NOMO-1 treated with dmso at 0.1 percent for 144 hours (cell line): ENCODE measurements around the gene PRR4.

Experiments
- DNase-seq: peaks from one replicate; lab custom pipeline; 2025; ENCODE audit not compliant: unreplicated experiment; lab: John Stamatoyannopoulos, UW

The PRR4 gene, protein sequence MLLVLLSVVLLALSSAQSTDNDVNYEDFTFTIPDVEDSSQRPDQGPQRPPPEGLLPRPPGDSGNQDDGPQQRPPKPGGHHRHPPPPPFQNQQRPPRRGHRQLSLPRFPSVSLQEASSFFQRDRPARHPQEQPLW

DNA sequence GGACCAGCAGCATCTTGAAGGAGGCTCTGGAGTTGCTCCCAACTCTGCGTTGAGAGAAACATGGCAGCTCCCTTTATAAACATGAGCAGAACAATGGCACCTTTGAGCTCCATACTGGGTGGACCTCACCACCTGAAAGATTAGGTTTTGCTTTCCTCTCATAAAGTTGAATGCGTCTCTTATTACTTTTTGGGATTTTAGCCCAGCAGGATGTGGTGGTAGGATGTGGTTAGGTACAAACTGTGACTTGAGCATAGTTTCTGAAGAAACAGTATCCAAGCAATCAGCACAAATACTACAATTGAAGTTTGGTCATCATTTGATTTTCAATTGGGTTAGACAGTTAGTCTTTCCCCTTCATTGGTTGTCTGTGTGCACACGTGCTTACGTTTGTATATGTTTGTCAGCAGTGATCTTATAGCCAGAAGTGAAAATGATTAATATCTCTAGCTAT, at the start of gene PRR4:
Gene PRR4 (minus strand): TSS at position 51 of the 454 bp plus-strand sequence. CDS start 38 bp downstream, at position 13.
- DNase-seq: no peak

DNA sequence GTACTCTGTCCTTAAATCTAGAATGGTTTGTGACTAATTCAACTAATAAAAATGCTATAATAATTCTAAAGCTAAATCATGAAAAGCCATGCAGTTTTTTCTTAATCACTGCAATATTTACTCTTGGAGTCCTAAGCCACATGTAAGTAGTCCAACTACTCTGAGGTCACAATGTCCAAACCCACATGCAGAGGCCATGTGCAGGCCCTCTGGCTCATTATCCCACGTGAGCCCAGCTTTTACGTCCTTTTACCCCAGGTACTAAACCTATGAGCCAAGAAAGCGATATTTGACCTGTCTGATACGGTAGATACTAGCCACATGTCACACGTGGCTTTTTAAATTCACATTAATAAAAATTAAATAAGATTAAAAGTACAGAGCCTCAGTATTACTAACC, 47.6 kb upstream of the PRR4 start:
- DNase-seq: no peak

DNA sequence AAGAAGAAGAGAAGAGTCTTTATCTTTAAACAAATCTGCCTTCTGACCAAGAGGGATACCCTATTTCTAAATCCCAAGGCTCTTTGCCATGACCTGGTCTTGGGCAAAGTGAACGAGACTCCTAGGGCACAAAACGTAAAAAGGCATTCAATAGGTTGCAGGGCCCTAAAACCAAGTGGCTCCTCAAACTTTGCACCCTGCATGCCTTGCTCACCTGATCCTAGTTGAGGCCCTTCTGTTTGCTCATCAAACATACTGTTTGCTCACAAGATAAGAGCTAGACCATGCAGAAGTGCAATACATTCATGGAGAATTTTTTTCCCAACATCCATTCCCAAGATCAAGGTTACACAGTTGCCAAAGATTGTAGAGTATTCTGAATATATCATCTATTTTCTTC, 42.7 kb upstream of the PRR4 start:
- DNase-seq: no peak

DNA sequence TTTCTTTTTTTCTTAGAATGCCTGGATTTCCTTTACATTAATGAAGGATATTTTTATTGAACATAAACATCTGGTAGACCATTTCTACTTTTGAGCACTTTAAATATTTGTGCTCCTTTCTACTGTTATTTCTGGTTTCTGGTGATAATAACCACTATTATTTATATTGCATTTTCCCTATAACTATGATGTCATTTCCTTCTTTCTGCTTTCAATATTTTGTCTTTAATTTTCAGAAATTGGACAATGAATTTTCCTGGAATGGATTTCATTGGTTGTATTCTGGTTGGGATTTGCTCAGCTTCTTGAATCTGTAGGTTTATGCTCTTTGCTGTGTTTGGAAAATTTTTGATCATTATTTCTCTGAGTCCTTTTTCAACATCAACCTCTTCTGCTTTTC, 40.0 kb upstream of the PRR4 start:
- no peak for DNase-seq

DNA sequence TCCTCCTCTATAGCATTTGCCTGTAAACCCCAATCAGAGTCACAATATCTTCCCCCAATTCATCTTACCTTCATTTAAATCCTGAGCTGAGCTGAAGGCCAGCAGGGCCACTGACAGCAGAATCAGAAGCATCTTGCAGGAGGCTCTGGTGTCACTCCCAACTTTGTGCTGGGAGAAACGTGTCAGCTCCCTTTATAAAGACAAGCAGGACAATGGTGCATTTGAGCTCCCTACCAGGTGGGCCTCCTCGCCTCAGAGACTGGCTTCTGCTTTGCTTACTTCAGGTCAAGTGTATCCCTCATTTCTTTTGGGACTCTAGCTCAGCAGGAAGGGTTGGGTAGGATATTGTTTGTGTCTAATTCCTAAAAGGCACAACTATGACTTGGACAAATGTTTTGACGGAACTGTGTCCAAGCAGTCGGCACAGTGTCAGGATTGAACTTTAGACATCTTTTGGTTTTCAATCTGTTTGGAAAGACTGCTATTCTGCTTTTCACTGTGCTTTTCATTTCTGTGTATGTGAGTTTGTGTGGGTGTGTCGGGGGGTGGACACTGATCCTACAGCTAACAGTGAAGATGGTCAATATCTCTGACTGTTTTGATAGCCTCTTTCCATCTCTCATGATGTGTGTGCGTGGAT, 34.9 kb upstream of the PRR4 start, which contains the start of gene PRH1:
Gene PRH1 (minus strand): TSS at position 170 of the 640 bp plus-strand sequence. CDS start 38 bp downstream, at position 132.
- DNase-seq: no peak

DNA sequence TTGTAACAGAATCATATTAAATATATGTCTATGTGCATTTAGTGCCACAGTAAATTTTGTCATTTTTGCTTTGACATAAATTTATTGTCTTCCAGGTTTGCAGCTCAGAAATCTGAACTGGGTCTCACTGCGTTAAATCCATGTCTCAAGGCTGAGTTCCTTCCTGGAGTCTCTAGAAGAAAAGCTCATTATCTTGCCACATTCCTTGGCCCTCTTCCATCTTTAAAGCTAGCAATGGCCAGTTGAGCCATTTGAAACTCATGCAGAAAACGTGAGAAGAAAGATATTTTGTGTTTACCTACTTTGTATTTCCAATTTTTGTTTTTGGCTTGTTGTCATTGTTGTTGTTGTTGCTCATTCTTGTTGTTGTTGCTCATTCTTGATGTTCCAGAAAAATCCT, 24.1 kb upstream of the PRR4 start:
- no peak for DNase-seq

DNA sequence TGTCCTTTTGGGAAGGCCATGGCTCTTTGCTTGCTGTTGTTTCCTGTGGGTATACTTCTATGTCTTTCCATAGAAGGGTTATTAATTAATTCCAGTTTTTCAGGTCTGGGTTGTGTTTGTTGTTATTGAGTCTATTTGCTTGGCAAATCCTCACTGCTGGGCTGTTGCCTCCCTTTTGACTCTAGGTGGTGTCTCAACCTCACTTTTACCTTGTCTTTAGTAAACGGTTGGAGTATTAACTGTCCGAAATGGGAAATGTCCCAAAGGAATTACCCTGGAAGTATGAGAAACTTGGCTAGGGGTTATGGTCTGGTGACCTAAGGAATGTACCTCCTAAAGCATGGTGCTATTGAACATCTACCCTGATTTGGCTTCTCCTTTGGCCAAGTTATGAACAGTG, 18.1 kb upstream of the PRR4 start:
- DNase-seq: no peak

DNA sequence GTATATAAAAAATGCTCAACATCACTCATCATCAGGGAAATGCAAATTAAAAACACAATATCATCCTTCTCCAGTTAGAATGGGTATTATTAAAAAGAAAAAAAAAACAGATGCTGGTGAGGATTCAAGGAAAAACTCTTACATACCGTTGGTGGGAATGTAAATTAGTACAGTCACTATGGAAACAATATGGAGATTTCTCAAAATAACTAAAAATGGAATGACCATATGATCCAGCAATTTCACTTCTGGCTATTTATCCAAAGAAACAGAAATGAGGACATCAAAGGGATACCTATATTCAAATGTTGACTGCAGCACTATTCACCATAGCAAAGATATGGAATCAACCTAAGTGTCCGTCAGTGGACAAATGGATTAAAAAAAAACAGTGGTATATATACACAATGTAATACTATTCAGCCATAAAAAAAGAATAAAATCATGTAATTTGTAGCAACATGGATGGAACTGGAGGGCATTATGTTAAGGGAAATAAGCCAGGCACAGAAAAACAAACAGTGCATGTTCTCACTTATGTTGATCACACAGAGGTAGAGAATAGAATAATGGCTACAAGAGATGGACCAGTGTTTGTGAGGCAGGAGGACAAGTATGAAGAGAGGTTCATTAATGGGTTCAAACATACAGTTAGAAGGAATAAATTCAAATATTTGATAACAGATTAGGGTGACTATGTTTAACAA, 14.4 kb upstream of the PRR4 start:
- no peak for DNase-seq

DNA sequence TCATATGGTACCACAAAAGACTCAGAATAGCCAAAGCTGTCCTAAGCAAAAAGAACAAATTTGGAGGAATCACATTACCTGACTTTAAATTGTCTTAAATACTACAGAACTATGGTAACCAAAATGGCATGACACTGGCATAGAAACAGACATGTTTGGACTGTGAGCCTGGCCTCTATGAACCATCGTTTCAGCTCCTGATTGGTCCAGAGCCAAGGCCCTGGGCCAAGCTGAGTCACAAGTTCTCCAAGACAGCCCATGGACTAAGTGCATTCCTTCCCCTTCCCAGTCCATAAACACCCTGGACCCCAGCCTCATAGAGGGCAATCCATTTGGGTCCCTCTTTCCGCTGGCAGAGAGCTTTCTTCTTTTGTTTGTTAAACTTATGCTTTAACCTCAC, 12.1 kb upstream of the PRR4 start:
- DNase-seq: no peak

DNA sequence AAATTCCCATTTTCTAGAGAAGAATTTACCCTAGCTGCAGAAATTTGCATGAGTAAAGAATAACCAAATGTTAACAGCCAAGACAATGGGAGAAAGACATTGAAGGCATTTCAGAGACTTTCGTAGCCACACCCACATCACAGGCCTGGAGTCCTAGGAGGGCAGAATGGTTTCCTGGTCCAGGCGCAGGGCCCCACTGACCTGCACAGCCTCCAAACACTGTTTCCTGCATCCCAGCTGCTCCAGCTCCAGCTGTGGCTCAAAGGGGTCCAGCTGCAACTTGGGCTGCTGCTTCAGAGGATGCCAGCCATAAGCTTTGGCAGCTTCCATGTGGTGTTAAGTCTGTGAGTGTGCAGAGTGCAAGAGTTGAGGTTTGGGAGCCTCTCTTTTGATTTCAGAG, 6.5 kb upstream of the PRR4 start:
- DNase-seq: no peak

DNA sequence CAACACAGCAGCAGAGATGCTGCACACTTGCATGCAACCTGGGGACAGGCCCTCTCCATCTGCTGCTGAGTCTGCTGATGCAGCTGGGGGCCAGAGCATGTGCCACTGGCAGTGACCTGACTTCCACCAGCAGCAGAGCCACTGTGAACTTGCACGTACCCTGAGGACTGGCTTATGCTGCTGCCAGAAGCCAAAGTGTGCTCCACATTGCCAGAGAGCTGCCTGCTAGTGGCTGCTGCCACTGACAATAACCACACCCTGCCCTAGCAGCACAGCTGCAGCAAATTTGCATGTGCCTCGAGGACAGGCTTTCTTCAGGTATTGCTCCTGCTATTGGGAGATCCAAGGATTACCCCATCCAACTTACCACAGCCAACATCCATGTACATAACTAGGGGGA, 4.5 kb upstream of the PRR4 start:
- DNase-seq: no peak

DNA sequence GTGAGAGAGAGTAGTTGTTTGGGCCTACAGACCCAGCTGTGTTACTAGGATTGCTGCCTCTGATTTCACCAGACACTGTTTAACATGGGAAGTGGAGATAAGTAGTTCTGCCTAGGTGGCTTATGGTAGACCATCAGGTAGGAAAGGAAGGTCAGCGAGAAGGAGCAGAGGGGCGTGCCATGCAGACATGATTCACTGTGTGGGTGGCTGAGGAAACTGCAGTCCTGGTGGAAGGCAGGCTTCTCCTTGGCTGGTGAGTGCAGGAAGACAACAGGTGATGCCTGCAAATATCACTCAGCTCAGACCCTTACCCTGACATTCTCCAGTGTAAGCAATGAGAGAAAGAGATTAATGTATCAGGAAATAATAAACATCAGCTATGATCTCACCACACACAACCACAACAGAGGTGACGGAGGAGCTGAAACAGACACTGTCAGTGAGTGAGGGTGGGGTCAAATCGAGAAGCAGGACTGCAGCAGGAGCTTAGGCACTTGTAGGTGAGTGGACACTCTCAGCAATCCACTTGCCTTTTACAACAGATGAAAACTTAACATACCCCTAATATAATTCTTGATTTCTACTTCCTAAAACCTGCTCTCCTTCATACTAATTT, 2.1 kb upstream of the PRR4 start:
- no peak for DNase-seq

DNA sequence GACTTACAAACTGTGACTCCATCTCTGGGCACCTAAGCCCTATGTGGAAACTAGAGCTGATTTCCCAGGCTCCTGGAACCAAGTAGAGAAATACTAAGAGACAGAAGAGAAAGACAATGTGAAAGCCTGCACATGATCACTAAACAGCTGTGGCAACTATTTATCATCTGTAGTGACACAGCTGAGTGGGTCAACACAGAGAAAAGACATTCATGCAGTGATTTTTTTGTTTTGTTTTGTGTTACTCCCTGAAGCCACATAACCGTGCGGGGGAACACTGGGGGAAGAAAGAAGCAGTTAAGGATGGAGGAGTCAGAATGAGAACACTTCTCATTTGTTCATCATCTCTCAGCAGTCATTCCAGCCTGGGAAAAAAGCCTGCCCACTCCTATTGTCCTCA, 1.5 kb downstream of the PRR4 start:
- DNase-seq: no peak

DNA sequence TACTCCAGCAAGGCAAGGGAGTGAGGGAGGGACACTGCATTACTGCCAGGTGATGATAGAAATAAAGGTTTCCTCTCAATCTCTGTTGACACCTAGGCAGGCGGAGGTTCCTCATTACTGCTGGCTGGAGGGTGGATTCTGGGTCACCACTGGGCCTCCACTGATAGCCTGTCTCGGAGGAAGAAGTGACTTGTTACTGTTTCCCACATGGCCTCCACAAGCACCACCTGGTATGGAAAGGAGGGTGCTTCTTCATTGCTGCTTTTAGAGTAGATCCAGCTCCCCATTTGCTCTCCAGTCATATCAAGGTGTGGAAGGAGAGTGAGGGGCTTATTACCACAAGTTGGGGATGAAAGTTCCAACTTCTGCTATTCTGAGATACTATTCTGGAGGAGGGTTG, 6.4 kb downstream of the PRR4 start:
- DNase-seq: no peak

DNA sequence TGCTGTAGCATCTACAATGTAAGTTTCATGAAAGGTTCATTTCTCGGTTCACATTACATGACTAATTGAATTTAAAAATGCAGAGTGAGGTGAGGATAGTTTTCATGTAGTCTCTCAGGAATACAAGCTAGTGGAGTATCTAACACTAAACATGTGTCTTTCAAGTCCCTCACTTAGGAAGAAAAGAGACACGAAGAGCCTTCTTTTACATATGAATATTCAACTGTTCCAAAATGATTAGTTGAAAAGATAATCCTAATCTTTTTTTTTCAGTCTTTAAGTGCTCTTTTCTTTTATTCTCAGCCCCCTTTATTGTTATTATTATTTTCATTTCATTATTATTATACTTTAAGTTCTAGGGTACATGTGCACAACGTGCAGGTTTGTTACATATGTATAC, 10.8 kb downstream of the PRR4 start:
- DNase-seq: no peak

DNA sequence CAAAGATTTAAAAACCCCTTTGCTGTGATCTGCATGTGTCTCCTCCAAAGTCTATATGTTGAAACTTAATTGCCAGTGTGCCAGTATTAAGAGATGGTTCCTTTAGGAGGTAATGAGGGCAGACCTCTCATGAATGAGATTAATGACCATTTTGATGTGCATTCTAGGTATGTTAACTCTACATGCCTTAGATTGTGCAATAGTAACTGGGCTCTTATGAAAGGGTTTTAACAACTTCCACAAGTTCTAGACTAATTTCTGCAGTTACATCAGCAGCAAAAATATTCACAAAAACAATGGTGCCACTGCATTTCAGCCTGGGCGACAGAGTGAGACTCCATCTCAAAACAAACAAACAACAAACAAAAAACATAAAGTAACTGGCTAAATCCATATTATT, 19.3 kb downstream of the PRR4 start:
- no peak for DNase-seq

DNA sequence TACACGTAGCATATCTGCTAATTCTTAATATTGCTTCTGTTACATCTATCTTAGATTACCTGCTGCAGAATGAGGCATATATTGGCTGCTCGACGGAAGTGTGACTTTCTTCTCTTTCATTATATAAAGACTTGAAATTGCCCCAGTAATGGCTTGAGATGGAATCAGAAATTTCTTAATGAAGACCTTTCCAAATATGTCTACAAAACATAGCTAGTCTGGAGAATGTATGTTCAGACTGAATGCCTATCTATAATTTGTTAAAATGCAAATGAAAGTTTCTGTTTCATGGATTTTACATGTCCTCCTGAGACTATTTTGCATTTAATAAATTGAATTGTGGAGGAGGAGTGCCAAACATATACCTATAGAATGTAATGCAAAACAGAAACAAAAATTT, 23.0 kb downstream of the PRR4 start, which contains the start of gene TAS2R10:
Gene TAS2R10 (minus strand): TSS at position 101 of the 400 bp plus-strand sequence. CDS start 89 bp downstream, at position 12.
- DNase-seq: no peak

DNA sequence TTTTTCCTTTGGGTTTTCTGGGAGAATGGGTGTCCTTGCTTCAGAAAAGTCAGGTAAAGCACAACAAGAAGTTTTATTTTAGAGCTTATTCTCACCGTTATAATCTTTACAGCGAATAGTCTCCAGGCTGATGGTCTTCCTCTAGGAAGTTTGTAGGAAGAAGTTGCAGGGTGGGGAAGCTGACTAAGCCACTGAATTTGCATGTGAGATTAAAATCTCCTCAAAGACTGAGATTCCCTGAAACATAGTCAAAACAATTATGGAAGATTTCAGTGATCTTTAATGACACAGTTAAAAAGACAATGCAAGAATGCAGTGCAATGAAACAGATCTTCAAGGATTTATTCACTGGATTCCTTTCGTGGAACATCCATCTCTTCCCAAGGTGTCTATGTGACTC, 24.3 kb downstream of the PRR4 start:
- no peak for DNase-seq

DNA sequence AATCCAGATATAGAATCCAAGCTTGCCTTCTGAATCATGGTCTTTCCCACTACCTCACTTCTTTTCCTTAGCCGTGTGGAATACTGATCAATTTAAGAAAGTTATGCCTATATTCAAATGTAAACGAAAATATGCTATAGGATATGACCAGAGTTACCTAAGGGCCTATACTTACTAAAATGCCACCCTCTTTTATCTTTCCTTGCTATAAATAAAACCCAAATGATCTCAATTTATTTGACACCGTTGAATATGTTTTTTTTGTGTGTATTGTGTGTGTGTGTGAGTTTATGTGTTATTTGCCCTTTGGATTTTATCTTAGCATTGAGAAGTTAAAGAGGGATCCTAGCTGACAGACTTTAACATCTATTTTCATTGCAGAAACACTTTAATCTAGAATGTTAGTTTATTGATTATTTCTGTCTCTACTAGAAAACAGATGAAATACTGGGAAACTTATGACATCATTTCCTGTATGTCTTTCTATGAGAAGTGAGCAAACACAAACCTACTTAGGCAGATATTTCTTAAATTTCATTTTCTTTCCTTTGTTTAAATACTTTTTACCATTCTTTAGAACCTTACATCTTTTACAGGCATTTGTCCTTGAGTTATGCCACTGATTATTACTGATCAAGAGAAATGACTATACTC, 37.3 kb downstream of the PRR4 start:
- no peak for DNase-seq

DNA sequence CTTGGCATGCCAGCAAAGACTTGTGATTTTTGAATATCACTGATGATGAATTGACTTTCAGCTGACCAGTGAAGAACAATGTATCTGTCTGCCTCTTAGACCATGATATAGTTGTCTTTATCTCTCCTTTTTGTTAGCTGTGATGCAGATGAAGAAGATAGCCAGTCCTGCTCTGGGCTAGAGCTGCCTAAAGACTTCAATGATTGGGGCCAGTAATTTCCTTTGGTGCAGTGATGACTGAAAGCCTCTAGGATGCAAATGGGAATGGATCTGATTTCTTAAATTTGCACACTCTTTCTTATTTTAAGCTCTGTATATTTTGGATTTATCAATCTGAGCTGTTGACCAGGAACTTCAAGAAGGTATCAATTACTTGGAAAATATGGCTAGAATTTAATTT, 39.2 kb downstream of the PRR4 start, which contains the start of gene TAS2R9:
Gene TAS2R9 (minus strand): TSS at position 101 of the 400 bp plus-strand sequence. CDS start 93 bp downstream, at position 8.
- no peak for DNase-seq

DNA sequence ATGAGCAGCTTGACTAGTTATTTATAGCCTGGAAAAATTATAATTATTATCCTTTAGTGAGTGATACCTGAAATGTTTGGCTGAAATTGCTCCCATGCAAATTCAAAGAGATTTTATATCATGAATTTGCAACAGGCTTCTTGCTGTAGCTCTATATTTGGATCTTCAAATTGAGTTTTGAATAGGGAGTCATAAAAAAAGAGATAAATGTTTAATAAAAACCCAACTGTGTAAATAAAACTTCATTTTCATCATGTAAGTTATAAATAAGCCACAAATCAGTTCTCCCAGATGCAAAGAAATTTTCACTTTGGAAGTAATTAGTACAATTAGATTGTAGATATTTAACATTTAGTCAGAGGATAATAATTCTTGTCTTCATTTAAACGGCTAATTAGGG, 42.1 kb downstream of the PRR4 start, which contains the start of gene TAS2R8:
Gene TAS2R8 (minus strand): TSS at position 101 of the 400 bp plus-strand sequence. CDS start 306 bp downstream, outside the sequence.
- DNase-seq: no peak
